Testis (tissue), 3 donors: ENCODE results near the gene ARHGAP31. TPM values are rescaled to one million over a fixed set of nuclear protein-coding genes. Genes with fewer than 3 reads are reported as not detected.

ENCODE experiments used
- DNase-seq: peaks from one replicate; pipeline ENCODE4 v3.0.0-alpha.2; 2019
- H3K27ac ChIP-seq, 2 donors: fragments of 200-600 bp; sonication (generic); one replicate each; pipeline ENCODE4 v1.5.1; 2019
- H3K27me3 ChIP-seq: fragments of 200-600 bp; sonication (generic); one replicate; pipeline ENCODE4 v1.5.1; 2019
- H3K36me3 ChIP-seq: fragments of 200-600 bp; sonication (generic); one replicate; pipeline ENCODE4 v1.5.1; 2017; ENCODE audit warnings: low read depth; ENCODE audit errors: missing control alignments
- H3K4me1 ChIP-seq: fragments of 200-600 bp; sonication (generic); one replicate; pipeline ENCODE4 v1.5.1; 2019
- H3K4me3 ChIP-seq, 2 donors: fragments of 200-600 bp; sonication (generic); one replicate each; pipeline ENCODE4 v1.5.1; 2017 to 2019
- H3K9me3 ChIP-seq: fragments of 200-600 bp; sonication (generic); one replicate; pipeline ENCODE4 v1.5.1; 2017
- POLR2A ChIP-seq: fragments of 450-650 bp; IDR thresholded peaks from one replicate; pipeline ENCODE4 v1.6.1; 2017; ENCODE audit warnings: antibody characterized with exemption, mild to moderate bottlenecking, moderate library complexity
- WGBS, 2 donors: methylation state at CpG; one replicate each; pipeline ENCODE4 v1.1.5; 2018; 5-methylcytosine and 5-hydroxymethylcytosine counted together
- intact Hi-C: fragments of 100-400 bp; cut with DNase I; formaldehyde crosslinking; loops from one replicate; pipeline ENCODE4 v1.15.1; 2023; ENCODE audit warnings: low total_unique reads
- polyA plus RNA-seq: library from polyadenylated mRNA; stranded (reverse); fragments of 350-450 nt; fragmentation: Illumina TruSeq; extraction: RNeasy Lipid Tissue Mini Kit (QIAGEN cat#74804); gene quantifications from one replicate; pipeline ENCODE4 v1.2.3, GENCODE V29; 2014; ENCODE audit warnings: low read depth, low replicate concordance; ENCODE audit not compliant: insufficient read depth
- total RNA-seq, 2 donors: library from RNA; depleted of rRNA; stranded (reverse); fragments of >200 nt; gene quantifications; one replicate each; pipeline ENCODE4 v1.2.3, GENCODE V29; 2016
- TF ChIP-seq, protein P1 (sequence below), 3 experiments: fragments of 450-650 bp in 2 of 3; fragments of 200-600 bp in 1 of 3; sonication (generic) in 1 of 3; IDR thresholded peaks; one replicate each; pipeline ENCODE4 v1.5.1; 2016 to 2019; ENCODE audit warnings: antibody characterized with exemption in 3 of 3, mild to moderate bottlenecking in 2 of 3, moderate library complexity in 1 of 3

Gene ARHGAP31
- total and polyA plus RNA-seq, 3 donors from 2014 or later, result 5.2 to 6.2 (median 5.6) TPM

DNA sequence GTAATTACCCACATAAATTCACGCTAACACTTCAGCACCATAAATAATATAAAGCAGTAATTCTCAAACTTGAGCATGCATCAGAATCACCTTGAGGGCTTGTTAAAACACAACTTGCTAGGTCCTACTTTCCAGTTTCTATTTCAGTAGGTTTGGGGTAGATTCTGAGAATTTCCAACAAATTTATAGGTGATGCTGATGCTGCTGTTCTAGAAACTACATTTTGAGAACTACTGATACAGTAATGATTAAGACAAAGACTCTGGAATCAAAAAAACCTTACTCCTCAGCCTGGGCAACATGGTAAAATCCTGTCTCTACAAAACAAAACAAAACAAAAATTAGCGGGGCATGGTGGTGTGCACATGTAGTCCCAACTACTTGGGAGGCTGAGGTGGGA is 150.4 kb downstream of the ARHGAP31 start:
- H3K27me3 ChIP-seq, result no peaks in the 10 kb centered on the region
- no peaks in the 10 kb centered on the region for H3K9me3 ChIP-seq
- TF ChIP-seq, protein P1, sequence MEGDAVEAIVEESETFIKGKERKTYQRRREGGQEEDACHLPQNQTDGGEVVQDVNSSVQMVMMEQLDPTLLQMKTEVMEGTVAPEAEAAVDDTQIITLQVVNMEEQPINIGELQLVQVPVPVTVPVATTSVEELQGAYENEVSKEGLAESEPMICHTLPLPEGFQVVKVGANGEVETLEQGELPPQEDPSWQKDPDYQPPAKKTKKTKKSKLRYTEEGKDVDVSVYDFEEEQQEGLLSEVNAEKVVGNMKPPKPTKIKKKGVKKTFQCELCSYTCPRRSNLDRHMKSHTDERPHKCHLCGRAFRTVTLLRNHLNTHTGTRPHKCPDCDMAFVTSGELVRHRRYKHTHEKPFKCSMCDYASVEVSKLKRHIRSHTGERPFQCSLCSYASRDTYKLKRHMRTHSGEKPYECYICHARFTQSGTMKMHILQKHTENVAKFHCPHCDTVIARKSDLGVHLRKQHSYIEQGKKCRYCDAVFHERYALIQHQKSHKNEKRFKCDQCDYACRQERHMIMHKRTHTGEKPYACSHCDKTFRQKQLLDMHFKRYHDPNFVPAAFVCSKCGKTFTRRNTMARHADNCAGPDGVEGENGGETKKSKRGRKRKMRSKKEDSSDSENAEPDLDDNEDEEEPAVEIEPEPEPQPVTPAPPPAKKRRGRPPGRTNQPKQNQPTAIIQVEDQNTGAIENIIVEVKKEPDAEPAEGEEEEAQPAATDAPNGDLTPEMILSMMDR (IDR thresholded peaks at IDR 0.05), result no peak
- no peak for TF ChIP-seq POLR2A
- no peak overlapping the region for H3K27ac ChIP-seq
- no peaks in the 10 kb centered on the region for H3K4me1 ChIP-seq
- no peak for DNase-seq
- H3K4me3 ChIP-seq, result no peak overlapping the region
- intact Hi-C loops, result no loop called here
- 94 to 96% methylated on average over 2 of the region's 2 CpGs for WGBS, 2 donors
- no peaks in the 10 kb centered on the region for H3K36me3 ChIP-seq

DNA sequence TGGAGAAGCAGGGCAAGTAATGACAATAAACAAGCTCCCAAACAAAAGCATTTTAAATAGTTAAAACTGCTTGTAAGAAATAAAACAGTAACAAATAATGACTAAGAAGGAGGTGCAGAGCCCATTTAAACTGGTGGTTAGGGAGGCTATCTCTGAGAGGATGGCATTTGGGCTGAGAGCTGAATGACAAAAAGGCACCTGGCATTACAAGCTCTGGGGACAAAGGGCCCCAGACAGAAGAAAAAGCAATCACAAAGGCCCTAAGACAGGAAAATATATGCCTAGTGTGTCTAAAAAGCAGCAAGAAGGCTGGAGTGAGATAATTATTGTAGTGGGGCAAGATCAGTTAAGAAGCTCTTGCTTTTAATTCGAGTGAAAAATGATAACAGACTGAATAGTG is 159.6 kb downstream of the ARHGAP31 start:
- 59 to 93% methylated on average over 1 of the region's 1 CpG for WGBS, 2 donors
- Histone ChIP-seq H3K4me1 (no peaks in the 10 kb centered on the region), H3K27ac (no peak overlapping the region), H3K27me3 (no peaks in the 10 kb centered on the region), H3K4me3 (no peak overlapping the region), H3K9me3 (no peaks in the 10 kb centered on the region), H3K36me3 (no peaks in the 10 kb centered on the region)
- intact Hi-C loops, result no loop called here
- no peak for TF ChIP-seq POLR2A
- TF ChIP-seq, protein P1 (IDR thresholded peaks at IDR 0.05), result no peak
- DNase-seq, result no peak

DNA sequence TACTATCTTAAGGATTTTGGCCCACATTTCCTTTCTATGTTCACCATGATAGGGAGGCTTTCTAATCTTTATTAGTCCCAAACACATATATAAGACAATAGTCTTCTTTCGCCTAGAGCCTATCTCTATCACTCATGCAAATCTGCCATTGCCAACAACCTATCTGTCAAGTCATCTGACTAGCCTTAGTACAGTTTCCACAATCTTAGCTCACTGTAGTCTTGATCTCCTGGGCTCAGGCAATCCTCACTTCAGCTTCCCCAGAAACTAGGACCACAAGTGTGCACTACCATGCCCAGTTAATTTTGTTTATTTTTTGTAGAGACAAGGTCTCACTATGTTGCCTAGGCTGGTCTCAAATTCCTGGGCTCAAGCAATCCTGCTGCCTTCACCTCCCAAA is 162.3 kb downstream of the ARHGAP31 start:
- TF ChIP-seq, protein P1 (IDR thresholded peaks at IDR 0.05), result no peak
- TF ChIP-seq POLR2A, result no peak
- 91 to 94% methylated on average over 1 of the region's 1 CpG for WGBS, 2 donors
- H3K27ac ChIP-seq, result no peak overlapping the region

DNA sequence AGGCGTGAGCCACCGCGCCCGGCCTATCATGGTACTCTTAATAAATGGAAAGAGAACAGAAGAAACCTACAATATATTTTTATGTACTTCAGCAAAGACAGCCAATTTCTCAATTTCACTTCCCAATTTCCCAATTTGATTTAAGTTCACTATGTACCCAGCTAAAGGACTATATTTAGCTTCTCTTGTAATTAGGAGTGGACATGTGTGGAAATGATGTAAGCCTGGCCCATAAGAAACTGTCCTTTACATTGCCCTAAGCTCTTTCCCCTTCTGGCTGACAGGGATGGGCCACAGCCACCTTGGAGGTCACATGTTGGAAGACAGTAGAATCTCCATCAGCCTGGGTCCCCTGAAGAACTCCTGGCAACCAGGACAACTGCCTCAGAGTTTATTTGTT is 163.1 kb downstream of the ARHGAP31 start:
- 73 to 92% methylated on average over 4 of the region's 4 CpGs for WGBS, 2 donors
- Histone ChIP-seq H3K27me3 (no peaks in the 10 kb centered on the region), H3K36me3 (no peaks in the 10 kb centered on the region), H3K9me3 (no peaks in the 10 kb centered on the region), H3K4me3 (no peak overlapping the region), H3K4me1 (peaks cover 14% of the 10 kb centered on the region), H3K27ac (no peak overlapping the region)
- DNase-seq, result no peak
- intact Hi-C loops, result no loop called here
- TF ChIP-seq, protein P1 (IDR thresholded peaks at IDR 0.05), result no peak
- no peak for TF ChIP-seq POLR2A

More for the DNA sequence above, 162.3 kb downstream of the ARHGAP31 start:
- no peaks in the 10 kb centered on the region for H3K27me3 ChIP-seq
- H3K9me3 ChIP-seq, result no peaks in the 10 kb centered on the region
- DNase-seq, result no peak
- intact Hi-C loops, result no loop called here
- no peak overlapping the region for H3K4me3 ChIP-seq
- H3K4me1 ChIP-seq, result peaks cover 6% of the 10 kb centered on the region
- no peaks in the 10 kb centered on the region for H3K36me3 ChIP-seq
